K562 (cell line): ENCODE measurements around the gene SORCS2. TPM values are rescaled to one million over a fixed set of nuclear protein-coding genes. Genes with fewer than 3 reads are reported as not detected.

Source experiments
- ATAC-seq: fragments of 200-7000 bp; cut with Tn5 transposase; 3 replicates; pipeline ENCODE4 v1.9.1; 2020; ENCODE audit warnings: moderate library complexity
- BruUV-seq: library from RNA; stranded (reverse); fragments of 400-500 nt; replicated peaks from 2 replicates; lab custom pipeline; 2021; lab: Mats Ljungman, UMichigan
- CTCF ChIA-PET: fragments of 300-600 bp; formaldehyde crosslinking; extraction: SDS; loops from one replicate; lab custom pipeline; 2021; ENCODE audit warnings: low intra/inter-chr PET ratio; lab: Yijun Ruan, JAX
- POLR2A ChIA-PET: fragments of 300-600, 350-650 bp; sonication (Branson Sonifier 250); formaldehyde crosslinking; extraction: SDS; loops from one replicate; lab custom pipeline; 2021; ENCODE audit warnings: antibody characterized with exemption, inconsistent platforms; lab: Yijun Ruan, JAX
- DNase-seq, 4 experiments: peaks; one replicate each; pipeline versions ENCODE4 v3.0.0 to v3.0.0-alpha.2; 2011 to 2018; ENCODE audit warnings: low spot score in 3 of 4, mixed read lengths in 3 of 4; ENCODE audit errors: extremely low read depth in 1 of 4
- FAIRE-seq: peaks from 2 replicates; lab custom pipeline; 2011; peaks lifted over from hg19 to GRCh38; lab: Jason Lieb, UNC
- H2AFZ ChIP-seq: 2 replicates; pipeline ENCODE4 v1.6.0; 2011; ENCODE audit warnings: low read depth, low read length, control low read depth, inconsistent platforms
- H3K27ac ChIP-seq: fragments of 200-600 bp; 3 replicates; pipeline ENCODE4 v1.8.0; 2011; ENCODE audit warnings: low read depth, mild to moderate bottlenecking, control low read depth, inconsistent platforms, low read length, moderate library complexity, mixed read lengths; ENCODE audit errors: extremely low read depth
- H3K27me3 ChIP-seq, 2 experiments: fragments of 300-600 bp in 1 of 2; 2 replicates in 1 of 2; 3 replicates in 1 of 2; pipeline versions ENCODE4 v1.6.0 to v1.8.0; 2011; ENCODE audit warnings: inconsistent platforms in 2 of 2, low read length in 2 of 2, mild to moderate bottlenecking in 1 of 2, mixed read lengths in 1 of 2, moderate library complexity in 1 of 2; ENCODE audit not compliant: control insufficient read depth in 2 of 2, insufficient read depth in 2 of 2
- H3K36me3 ChIP-seq: fragments of 300-600 bp; 3 replicates; pipeline ENCODE4 v1.8.0; 2011; ENCODE audit warnings: mild to moderate bottlenecking, low read length, inconsistent platforms; ENCODE audit not compliant: control insufficient read depth, insufficient read depth
- H3K4me1 ChIP-seq, 2 experiments: fragments of 200-600 bp in 1 of 2; replicated peaks in 1 of 2; 2 replicates in 1 of 2; 3 replicates in 1 of 2; pipeline versions ENCODE4 v1.5.1 to v1.8.0; 2011; ENCODE audit warnings: inconsistent platforms in 2 of 2, low read length in 2 of 2, mild to moderate bottlenecking in 1 of 2, mixed read lengths in 1 of 2, moderate library complexity in 1 of 2; ENCODE audit not compliant: control insufficient read depth in 2 of 2, insufficient read depth in 2 of 2
- H3K4me2 ChIP-seq: 2 replicates; pipeline ENCODE4 v1.6.1; 2011; ENCODE audit warnings: low read length, control low read depth, inconsistent platforms, mixed read lengths; ENCODE audit not compliant: insufficient read depth
- H3K4me3 ChIP-seq: fragments of 200-600 bp; sonication (generic), shearing (Covaris generic); 2 replicates; pipeline ENCODE4 v1.5.1; 2016; ENCODE audit warnings: control low read depth, inconsistent platforms
- H3K79me2 ChIP-seq: fragments of 200-600 bp; 3 replicates; pipeline ENCODE4 v1.8.0; 2011; ENCODE audit warnings: low read length, inconsistent platforms; ENCODE audit not compliant: control insufficient read depth, insufficient read depth
- H3K9ac ChIP-seq, 2 experiments: 2 replicates each; pipeline versions ENCODE4 v1.6.0 to v1.6.1; 2011; ENCODE audit warnings: low read depth in 2 of 2, low read length in 2 of 2, control low read depth in 1 of 2, inconsistent platforms in 1 of 2, mild to moderate bottlenecking in 1 of 2, mixed read lengths in 1 of 2; ENCODE audit not compliant: insufficient read depth in 1 of 2
- H3K9me1 ChIP-seq: one replicate; pipeline ENCODE4 v1.6.0; 2011; ENCODE audit warnings: inconsistent platforms, mild to moderate bottlenecking, low read length, moderate library complexity; ENCODE audit not compliant: control insufficient read depth, insufficient read depth
- H3K9me3 ChIP-seq: replicated peaks from 2 replicates; pipeline ENCODE4 v1.5.1; 2011; ENCODE audit warnings: low read depth, low read length, inconsistent platforms; ENCODE audit not compliant: control insufficient read depth, insufficient read depth
- H4K20me1 ChIP-seq: replicated peaks from 2 replicates; pipeline ENCODE4 v1.6.1; 2011; ENCODE audit warnings: low read length, inconsistent platforms, mixed read lengths; ENCODE audit not compliant: control insufficient read depth, insufficient read depth
- ARID4B ChIP-seq: sonication (generic); formaldehyde crosslinking; IDR thresholded peaks from 2 replicates; pipeline ENCODE4 v1.8.0; 2022; ENCODE audit warnings: mild to moderate bottlenecking, missing genetic modification reagents
- NKRF ChIP-seq: fragments of 450-650 bp; IDR thresholded peaks from 2 replicates; pipeline ENCODE4 v1.6.1; 2016; ENCODE audit warnings: borderline replicate concordance
- POLR3A ChIP-seq: IDR thresholded peaks from 2 replicates; pipeline ENCODE4 v1.6.1; 2011; ENCODE audit warnings: borderline replicate concordance, mild to moderate bottlenecking, moderate library complexity; ENCODE audit not compliant: insufficient read length, insufficient read depth; ENCODE audit errors: extremely low read depth
- RCOR1 ChIP-seq, 2 experiments: IDR thresholded peaks; 2 replicates each; pipeline ENCODE4 v1.6.1; 2012; ENCODE audit warnings: low read depth in 2 of 2, low read length in 2 of 2, borderline replicate concordance in 1 of 2, improper control_type of control experiment in 1 of 2
- SIRT6 ChIP-seq: IDR thresholded peaks from one replicate; pipeline ENCODE4 v1.6.1; 2012; ENCODE audit warnings: low read depth, mild to moderate bottlenecking, control low read depth, inconsistent platforms, low read length, moderate library complexity
- ZC3H8 ChIP-seq: fragments of 450-650 bp; IDR thresholded peaks from 2 replicates; pipeline ENCODE4 v1.6.1; 2017
- WGBS: fragments of 100-300 bp; shearing (Covaris generic); methylation state at CpG from one replicate; pipeline ENCODE4 v1.1.6; 2016; ENCODE audit warnings: low coverage, mixed read lengths; ENCODE audit not compliant: insufficient coverage; ENCODE audit errors: missing lambda C conversion rate; 5-methylcytosine and 5-hydroxymethylcytosine counted together
- in situ Hi-C: fragments of 300-500 bp; cut with MboI; formaldehyde crosslinking; loops from 4 replicates; pipeline ENCODE4 v1.15.0; 2018; ENCODE audit warnings: inconsistent platforms, mixed read lengths
- intact Hi-C: fragments of 100-400 bp; cut with micrococcal nuclease; formaldehyde crosslinking; loops from 2 replicates; pipeline ENCODE4 v1.14.2; 2022
- polyA plus RNA-seq, 8 experiments: library from polyadenylated mRNA; depleted of rRNA in 4 of 8; stranded (reverse) in 5 of 8; unstranded in 3 of 8; fragments of >200 nt; fragmentation: Nextera tagmentation in 2 of 8; fragmentation: Illumina TruSeq in 1 of 8; extraction: Ambion mirVana in 2 of 8; extraction: Trizol in 1 of 8; gene quantifications; 2 replicates each; pipeline versions ENCODE4 v1.2.1 to v1.2.3, GENCODE V29; 2011 to 2014; ENCODE audit warnings: inconsistent platforms in 1 of 8, missing spikeins in 1 of 8
- total RNA-seq, 7 experiments: library from RNA; depleted of rRNA in 6 of 7; stranded (reverse); fragments of >200 nt in 6 of 7; fragmentation: Illumina TruSeq in 2 of 7; extraction: Trizol in 2 of 7; gene quantifications; 2 replicates each; pipeline versions ENCODE4 v1.2.1 to v1.2.3, GENCODE V29; 2011 to 2021; ENCODE audit warnings: low replicate concordance in 1 of 7

Gene SORCS2
- total and polyA plus RNA-seq, 9 of the 15 experiments (the other 6 are each of a cell fraction or from before 2014, with no cell fraction given), result not detected

GRCh38 chr4:7541414-7541810 is 349.1 kb downstream of the SORCS2 start:
- FAIRE-seq, result no peak
- no peaks in the 10 kb centered on the region for H3K9me1 ChIP-seq

More at GRCh38 chr4:7541414-7541810, 349.1 kb downstream of the SORCS2 start:
- TF ChIP-seq SIRT6, result no peak
- no peak for TF ChIP-seq ZC3H8
- no peak for TF ChIP-seq RCOR1 (IDR thresholded peaks at IDR 0.05; ENCODE audit: borderline replicate concordance in 1 of 2, low read depth in 2 of 2, low read length in 2 of 2)
- TF ChIP-seq ARID4B, result no peak
- TF ChIP-seq POLR3A, result no peak
- no peak for TF ChIP-seq NKRF
- no peak overlapping the region for H2AFZ ChIP-seq
- POLR2A ChIA-PET, result no interaction called here
- no peak overlapping the region for H3K9ac ChIP-seq
- no peaks in the 10 kb centered on the region for H3K36me3 ChIP-seq
- no peak for ATAC-seq
- no peak overlapping the region for H3K27ac ChIP-seq
- H3K4me3 ChIP-seq, result no peak overlapping the region
- intact Hi-C loops, result no loop called here
- H4K20me1 ChIP-seq, result no peaks in the 10 kb centered on the region
- no peak overlapping the region for H3K4me2 ChIP-seq
- no peaks in the 10 kb centered on the region; a peak in 1 of 5 replicates for H3K27me3 ChIP-seq
- no peaks in the 10 kb centered on the region for H3K4me1 ChIP-seq
- no peak for DNase-seq
- CTCF ChIA-PET, result no interaction called here
- 4% methylated on average over 8 of the region's 8 CpGs for WGBS
- in situ Hi-C loops, result no loop called here
- no peaks in the 10 kb centered on the region for H3K9me3 ChIP-seq
- no peaks in the 10 kb centered on the region for H3K79me2 ChIP-seq
- BruUV-seq, result no TSS peak
